ENCODE data around the gene PWP1. TPM values are rescaled to one million over a fixed set of nuclear protein-coding genes. Genes with fewer than 3 reads are reported as not detected.

Gene PWP1
- total RNA-seq, 1 experiment from 2014 or later: 77.7 TPM

- Histone ChIP-seq H3K27ac (ENCODE audit: low read depth, low read length, poor library complexity, severe bottlenecking) (no peak overlapping the region), H3K4me1 (ENCODE audit: insufficient read depth, low read length, poor library complexity, severe bottlenecking) (peaks cover 6% of the 10 kb centered on the region), H3K36me3 (ENCODE audit: insufficient read depth, low read length, poor library complexity, severe bottlenecking) (no peaks in the 10 kb centered on the region), H3K9me3 (ENCODE audit: low read depth, low read length, poor library complexity, severe bottlenecking) (no peaks in the 10 kb centered on the region), H3K27me3 (replicated peaks; ENCODE audit: insufficient read depth, low read depth, low read length, poor library complexity) (no peaks in the 10 kb centered on the region), H3K4me3 (ENCODE audit: low read depth, low read length, poor library complexity, severe bottlenecking) (no peak overlapping the region)
- TF ChIP-seq CTCF (conservative IDR thresholded peaks at IDR 0.05; ENCODE audit: low read depth, low read length) (no peak), EZH2 (IDR thresholded peaks at IDR 0.05; ENCODE audit: borderline replicate concordance, low read depth, low read length, poor library complexity, severe bottlenecking) (no peak)
- DNase-seq (ENCODE audit: low spot score): no peak
- CTCF ChIA-PET: no interaction called here
- POLR2A ChIA-PET (ENCODE audit: low non-redundant PET): no interaction called here
- BruUV-seq (replicated peaks): no TSS peak
- intact Hi-C loops (cut with micrococcal nuclease; ENCODE audit: unreplicated experiment): no loop called here
Observed at GRCh38 chr12:107650977-107651376, 34.6 kb upstream of the PWP1 start.

- H3K27ac ChIP-seq (ENCODE audit: low read depth, low read length, poor library complexity, severe bottlenecking): no peak overlapping the region
- DNase-seq (ENCODE audit: low spot score): no peak
- H3K36me3 ChIP-seq (ENCODE audit: insufficient read depth, low read length, poor library complexity, severe bottlenecking): no peaks in the 10 kb centered on the region
- ChIA-PET CTCF (no interaction called here), POLR2A (ENCODE audit: low non-redundant PET) (no interaction called here)
- H3K4me1 ChIP-seq (ENCODE audit: insufficient read depth, low read length, poor library complexity, severe bottlenecking): no peaks in the 10 kb centered on the region
- H3K4me3 ChIP-seq (ENCODE audit: low read depth, low read length, poor library complexity, severe bottlenecking): no peak overlapping the region
- no peaks in the 10 kb centered on the region for H3K9me3 ChIP-seq (ENCODE audit: low read depth, low read length, poor library complexity, severe bottlenecking)
- no peak for TF ChIP-seq CTCF (conservative IDR thresholded peaks at IDR 0.05; ENCODE audit: low read depth, low read length)
- TF ChIP-seq EZH2 (IDR thresholded peaks at IDR 0.05; ENCODE audit: borderline replicate concordance, low read depth, low read length, poor library complexity, severe bottlenecking): no peak
- no peaks in the 10 kb centered on the region for H3K27me3 ChIP-seq (replicated peaks; ENCODE audit: insufficient read depth, low read depth, low read length, poor library complexity)
- BruUV-seq (replicated peaks): no TSS peak
- intact Hi-C loops (cut with micrococcal nuclease; ENCODE audit: unreplicated experiment): no loop called here
Observed at GRCh38 chr12:107651571-107652449, 33.8 kb upstream of the PWP1 start.

- ChIA-PET POLR2A (ENCODE audit: low non-redundant PET) (no interaction called here), CTCF (no interaction called here)
- no peak for TF ChIP-seq CTCF (conservative IDR thresholded peaks at IDR 0.05; ENCODE audit: low read depth, low read length)
- no peak for TF ChIP-seq EZH2 (IDR thresholded peaks at IDR 0.05; ENCODE audit: borderline replicate concordance, low read depth, low read length, poor library complexity, severe bottlenecking)
- no peak for DNase-seq (ENCODE audit: low spot score)
- Histone ChIP-seq H3K4me1 (ENCODE audit: insufficient read depth, low read length, poor library complexity, severe bottlenecking) (no peaks in the 10 kb centered on the region), H3K9me3 (ENCODE audit: low read depth, low read length, poor library complexity, severe bottlenecking) (no peaks in the 10 kb centered on the region), H3K27ac (ENCODE audit: low read depth, low read length, poor library complexity, severe bottlenecking) (no peak overlapping the region), H3K27me3 (replicated peaks; ENCODE audit: insufficient read depth, low read depth, low read length, poor library complexity) (no peaks in the 10 kb centered on the region), H3K4me3 (ENCODE audit: low read depth, low read length, poor library complexity, severe bottlenecking) (no peak overlapping the region), H3K36me3 (ENCODE audit: insufficient read depth, low read length, poor library complexity, severe bottlenecking) (no peaks in the 10 kb centered on the region)
- intact Hi-C loops (cut with micrococcal nuclease; ENCODE audit: unreplicated experiment): no loop called here
- no TSS peak for BruUV-seq (replicated peaks)
Observed at GRCh38 chr12:107653519-107653918, 32.1 kb upstream of the PWP1 start.
